Measurements from ENCODE around the gene SAA4. TPM values are rescaled to one million over a fixed set of nuclear protein-coding genes. Genes with fewer than 3 reads are reported as not detected.
"Not testable (repeated sequence)": the region's sequence is repeated elsewhere in the genome, so short reads cannot be mapped to it uniquely, and the experiment has no call there.

The SAA4 gene
- total RNA-seq, 2 donors from 2014 or later, result not detected

DNA sequence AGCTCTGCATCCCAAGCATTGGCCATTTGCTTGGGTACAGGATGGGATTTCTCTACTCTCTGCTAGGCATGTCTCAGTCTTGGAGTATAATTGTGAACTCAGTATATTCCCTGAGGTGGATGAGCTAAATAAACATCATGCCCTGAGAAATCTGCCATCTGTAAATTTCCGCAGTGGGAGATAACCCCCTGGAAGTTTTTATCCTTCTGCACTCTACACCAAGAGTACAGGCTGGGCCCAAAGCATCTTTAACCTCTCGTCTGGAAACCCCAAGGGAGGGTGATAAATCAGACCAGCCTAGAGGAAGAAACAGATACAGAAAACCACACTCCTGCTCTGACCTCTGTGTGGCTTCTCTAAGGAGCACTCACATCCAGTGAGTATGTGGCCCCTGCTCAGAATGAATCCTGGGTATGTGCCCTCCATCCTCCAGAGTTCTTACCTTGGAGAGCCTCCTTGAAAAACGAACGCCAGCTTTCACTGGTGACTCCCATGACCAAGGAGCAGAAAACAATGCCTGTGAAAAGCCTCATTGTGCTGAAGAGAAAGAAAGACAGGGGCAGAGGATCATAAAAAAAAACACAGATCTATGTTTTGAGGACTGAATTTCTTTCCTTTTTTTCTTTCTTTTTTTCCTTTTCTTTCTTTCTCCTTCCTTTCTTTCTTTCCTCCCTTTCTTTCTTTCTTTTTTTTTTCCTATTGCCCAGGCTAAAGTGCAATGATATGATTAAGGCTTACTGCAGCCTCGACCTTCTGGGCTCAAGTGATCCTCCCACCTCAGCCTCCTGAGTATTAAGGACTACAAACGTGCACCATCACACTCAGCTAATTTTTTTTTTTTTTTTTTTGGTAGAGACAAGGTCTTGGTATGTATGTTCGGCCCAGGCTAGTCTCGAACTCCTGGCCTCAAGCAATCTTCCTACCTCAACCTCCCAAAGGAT, 938 bp downstream of the SAA4 start:
- Mint-ChIP-seq H3K4me1 (ENCODE audit: low read depth) (no peaks in the 10 kb centered on the region), H3K36me3 (ENCODE audit: insufficient read depth in 2 of 2) (no peaks in the 10 kb centered on the region), H3K27ac (no peak overlapping the region), H3K27me3 (ENCODE audit: low read depth) (peaks cover 45% of the 10 kb centered on the region), H3K9me3 (no peaks in the 10 kb centered on the region), H3K4me3 (no peak overlapping the region)
- ATAC-seq (replicated peaks in 1 of 2) (no peak), DNase-seq (no peak)

GRCh38 chr11:18233912-18234311, 2.7 kb downstream of the SAA4 start:
- Mint-ChIP-seq H3K27ac (no peak overlapping the region), H3K4me1 (ENCODE audit: low read depth) (no peaks in the 10 kb centered on the region), H3K4me3 (no peak overlapping the region), H3K36me3 (ENCODE audit: insufficient read depth in 2 of 2) (no peaks in the 10 kb centered on the region), H3K9me3 (no peaks in the 10 kb centered on the region), H3K27me3 (ENCODE audit: low read depth) (peaks cover 32% of the 10 kb centered on the region)
- no peak for ATAC-seq (replicated peaks in 1 of 2)
- no peak for DNase-seq

GRCh38 chr11:18230859-18231258, 5.7 kb downstream of the SAA4 start:
- no peak for DNase-seq
- Mint-ChIP-seq H3K4me1 (ENCODE audit: low read depth) (no peaks in the 10 kb centered on the region), H3K27me3 (ENCODE audit: low read depth) (peaks cover 13% of the 10 kb centered on the region), H3K36me3 (ENCODE audit: insufficient read depth in 2 of 2) (no peaks in the 10 kb centered on the region), H3K9me3 (no peaks in the 10 kb centered on the region), H3K4me3 (no peak overlapping the region), H3K27ac (no peak overlapping the region)
- no peak for ATAC-seq (replicated peaks in 1 of 2)

DNA sequence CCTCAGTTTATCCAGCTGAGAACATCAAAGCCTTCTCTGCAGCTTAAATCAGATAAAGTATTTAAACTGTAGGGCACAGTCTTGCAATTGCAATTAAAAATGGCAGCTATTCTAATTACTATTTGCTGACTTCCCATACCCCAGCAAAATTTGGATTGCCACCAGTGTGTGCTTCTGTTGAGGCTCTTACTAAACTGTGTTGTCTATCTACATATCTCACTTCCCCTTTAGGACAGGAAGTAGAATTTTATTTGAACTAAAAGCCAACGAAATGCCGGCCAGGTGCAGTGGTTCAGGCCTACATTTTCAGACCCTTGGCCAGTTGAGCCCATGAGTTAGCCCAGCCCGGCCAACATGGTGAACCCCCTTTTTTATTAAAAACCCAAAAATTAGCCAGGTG, 7.1 kb downstream of the SAA4 start:
- H3K4me1 Mint-ChIP-seq (ENCODE audit: low read depth), result no peaks in the 10 kb centered on the region
- H3K36me3 Mint-ChIP-seq (ENCODE audit: insufficient read depth in 2 of 2), result no peaks in the 10 kb centered on the region
- H3K9me3 Mint-ChIP-seq, result no peaks in the 10 kb centered on the region
- ATAC-seq (replicated peaks in 1 of 2) (no peak), DNase-seq (no peak)
- H3K4me3 Mint-ChIP-seq, result no peak overlapping the region
- no peak overlapping the region for H3K27ac Mint-ChIP-seq
- peaks cover 11% of the 10 kb centered on the region for H3K27me3 Mint-ChIP-seq (ENCODE audit: low read depth)

GRCh38 chr11:18225913-18226312, 10.7 kb downstream of the SAA4 start:
- H3K9me3 Mint-ChIP-seq, result no peaks in the 10 kb centered on the region
- H3K27ac Mint-ChIP-seq, result no peak overlapping the region
- ATAC-seq (replicated peaks in 1 of 2), result no peak
- DNase-seq, result no peak
- no peaks in the 10 kb centered on the region for H3K36me3 Mint-ChIP-seq (ENCODE audit: insufficient read depth in 2 of 2)
- H3K4me3 Mint-ChIP-seq, result no peak overlapping the region
- H3K27me3 Mint-ChIP-seq (ENCODE audit: low read depth), result peaks cover 9% of the 10 kb centered on the region
- H3K4me1 Mint-ChIP-seq (ENCODE audit: low read depth), result no peaks in the 10 kb centered on the region

- H3K27ac Mint-ChIP-seq, result no peak overlapping the region
- no peak for DNase-seq
- H3K4me1 Mint-ChIP-seq (ENCODE audit: low read depth), result no peaks in the 10 kb centered on the region
- no peaks in the 10 kb centered on the region for H3K9me3 Mint-ChIP-seq
- H3K4me3 Mint-ChIP-seq, result no peak overlapping the region
- no peak for ATAC-seq (replicated peaks in 1 of 2)
- peaks cover 9% of the 10 kb centered on the region for H3K27me3 Mint-ChIP-seq (ENCODE audit: low read depth)
- no peaks in the 10 kb centered on the region for H3K36me3 Mint-ChIP-seq (ENCODE audit: insufficient read depth in 2 of 2)
These were observed 12.8 kb downstream of the SAA4 start for GRCh38 chr11:18223591-18224387.

GRCh38 chr11:18222814-18223421, 13.7 kb downstream of the SAA4 start:
- Mint-ChIP-seq H3K4me1 (ENCODE audit: low read depth) (no peaks in the 10 kb centered on the region), H3K4me3 (no peak overlapping the region), H3K27me3 (ENCODE audit: low read depth) (peaks cover 9% of the 10 kb centered on the region), H3K9me3 (no peaks in the 10 kb centered on the region), H3K36me3 (ENCODE audit: insufficient read depth in 2 of 2) (no peaks in the 10 kb centered on the region), H3K27ac (no peak overlapping the region)
- ATAC-seq (replicated peaks in 1 of 2) (no peak), DNase-seq (no peak)

- Mint-ChIP-seq H3K4me3 (no peak overlapping the region), H3K27ac (no peak overlapping the region), H3K27me3 (ENCODE audit: low read depth) (peaks cover 9% of the 10 kb centered on the region), H3K36me3 (ENCODE audit: insufficient read depth in 2 of 2) (no peaks in the 10 kb centered on the region), H3K4me1 (ENCODE audit: low read depth) (no peaks in the 10 kb centered on the region), H3K9me3 (no peaks in the 10 kb centered on the region)
- ATAC-seq (replicated peaks in 1 of 2) (no peak), DNase-seq (no peak)
These were observed 15.2 kb downstream of the SAA4 start for GRCh38 chr11:18221274-18221876.

DNA sequence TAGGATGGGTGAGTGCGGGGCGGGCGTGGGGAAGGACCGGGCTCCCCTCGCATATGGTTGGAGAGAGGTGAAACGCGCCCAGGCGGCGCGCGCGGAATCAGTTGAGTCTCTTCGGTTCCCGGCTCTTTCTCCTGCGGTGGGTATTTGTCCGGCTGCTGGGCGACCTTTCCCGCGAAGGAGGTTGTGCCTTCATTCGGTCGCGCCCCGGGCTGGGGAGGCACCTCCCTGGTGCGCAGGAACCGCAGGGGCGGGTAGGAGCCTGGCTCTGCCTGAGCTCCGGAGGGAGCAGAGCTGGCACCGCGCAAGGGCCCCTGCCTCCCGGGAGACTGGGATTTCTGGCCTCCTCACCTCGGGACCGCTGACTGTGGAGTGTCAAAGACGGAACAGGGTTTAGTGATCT, 27.5 kb downstream of the SAA4 start:
- Mint-ChIP-seq H3K9me3 (no peaks in the 10 kb centered on the region), H3K27ac (no peak overlapping the region), H3K4me3 (no peak overlapping the region), H3K36me3 (ENCODE audit: insufficient read depth in 2 of 2) (no peaks in the 10 kb centered on the region), H3K4me1 (ENCODE audit: low read depth) (no peaks in the 10 kb centered on the region), H3K27me3 (ENCODE audit: low read depth) (peaks cover 61% of the 10 kb centered on the region)
- DNase-seq (no peak), ATAC-seq (replicated peaks in 1 of 2) (no peak)

DNA sequence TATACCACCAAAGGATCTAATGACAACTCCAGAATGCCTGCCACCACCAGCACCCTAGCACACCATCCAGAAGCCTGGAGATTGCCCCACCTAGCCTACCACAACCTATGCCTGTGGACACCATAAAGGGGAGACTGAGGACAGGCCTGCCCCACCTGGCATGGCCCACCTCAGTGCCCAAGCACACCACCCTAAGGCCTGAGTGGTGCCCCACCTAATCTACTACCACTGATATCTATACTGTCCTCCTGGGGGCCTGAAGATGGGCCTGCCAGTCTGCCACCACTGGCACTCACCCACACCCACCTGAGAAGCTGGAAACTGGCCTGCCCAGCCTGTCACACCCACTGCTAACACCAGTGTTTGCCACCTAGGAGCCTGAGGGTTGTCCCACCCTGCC, 31.8 kb downstream of the SAA4 start:
- peaks cover 0 to 5% of the 10 kb centered on the region in 2 donors for H3K9me3 Mint-ChIP-seq
- ATAC-seq (replicated peaks in 1 of 2) (no peak), DNase-seq (no peak)
- H3K36me3 Mint-ChIP-seq (ENCODE audit: insufficient read depth in 2 of 2), result peaks cover 0 to 1% of the 10 kb centered on the region in 2 donors
- no peak overlapping the region for H3K4me3 Mint-ChIP-seq
- H3K4me1 Mint-ChIP-seq (ENCODE audit: low read depth), result no peaks in the 10 kb centered on the region
- peaks cover 71% of the 10 kb centered on the region for H3K27me3 Mint-ChIP-seq (ENCODE audit: low read depth)
- H3K27ac Mint-ChIP-seq, result no peak overlapping the region

DNA sequence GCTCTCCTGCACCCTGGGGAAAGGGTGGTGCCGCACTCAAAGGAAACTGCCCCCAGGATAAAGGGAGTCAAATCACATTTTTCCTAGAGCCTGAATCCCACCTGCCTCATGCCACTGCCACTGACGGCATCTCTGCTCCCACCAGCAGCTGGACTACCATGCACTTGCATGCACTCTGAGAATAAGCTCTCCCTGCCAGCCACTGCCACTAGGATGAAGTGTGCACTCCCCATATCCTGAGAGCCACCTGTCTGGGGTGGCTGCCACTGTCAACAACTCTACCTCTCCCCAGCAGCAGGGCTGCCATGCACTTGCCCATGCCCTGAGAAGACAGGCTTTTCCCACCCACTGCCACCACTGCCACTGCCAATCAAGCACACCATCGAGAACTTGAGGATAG, 32.4 kb downstream of the SAA4 start:
- Mint-ChIP-seq H3K9me3 (peaks cover 0 to 5% of the 10 kb centered on the region in 2 donors), H3K36me3 (ENCODE audit: insufficient read depth in 2 of 2) (peaks cover 0 to 1% of the 10 kb centered on the region in 2 donors), H3K4me1 (ENCODE audit: low read depth) (no peaks in the 10 kb centered on the region), H3K4me3 (no peak overlapping the region), H3K27ac (no peak overlapping the region), H3K27me3 (ENCODE audit: low read depth) (peaks cover 70% of the 10 kb centered on the region)
- DNase-seq, result no peak
- ATAC-seq (replicated peaks in 1 of 2), result no peak

- no peak overlapping the region for H3K27ac Mint-ChIP-seq
- H3K4me1 Mint-ChIP-seq (ENCODE audit: low read depth), result no peaks in the 10 kb centered on the region
- H3K27me3 Mint-ChIP-seq (ENCODE audit: low read depth), result peaks cover 67% of the 10 kb centered on the region
- H3K9me3 Mint-ChIP-seq, result peaks cover 0 to 5% of the 10 kb centered on the region in 2 donors
- ATAC-seq (replicated peaks in 1 of 2) (peak; percentile 43 to 52), DNase-seq (peak in 1 of 2 donors; percentile 17)
- peaks cover 0 to 1% of the 10 kb centered on the region in 2 donors for H3K36me3 Mint-ChIP-seq (ENCODE audit: insufficient read depth in 2 of 2)
- no peak overlapping the region for H3K4me3 Mint-ChIP-seq
These were observed 32.9 kb downstream of the SAA4 start for GRCh38 chr11:18203723-18204122.

- H3K4me3 Mint-ChIP-seq, result not testable (repeated sequence)
These were observed 38.9 kb downstream of the SAA4 start for GRCh38 chr11:18197738-18198137.

More at GRCh38 chr11:18197738-18198137, 38.9 kb downstream of the SAA4 start:
- H3K27me3 Mint-ChIP-seq (ENCODE audit: low read depth), result peaks cover 27% of the 10 kb centered on the region
- DNase-seq; ATAC-seq (replicated peaks in 1 of 2); H3K27ac Mint-ChIP-seq; H3K36me3 Mint-ChIP-seq (ENCODE audit: insufficient read depth in 2 of 2); H3K4me1 Mint-ChIP-seq (ENCODE audit: low read depth); H3K9me3 Mint-ChIP-seq: not testable (repeated sequence)

All from activated T-cell treated with anti-CD3 and anti-CD28 coated beads, Interleukin-2, amount 50 U/mL, for 72 hours (primary cell).